ENCODE data around the gene CABP4.
"Not testable (repeated sequence)": the region's sequence is repeated elsewhere in the genome, so short reads cannot be mapped to it uniquely, and the experiment has no call there.

Gene CABP4

GRCh38 chr11:67466367-67466766 is 11.2 kb downstream of the CABP4 start:
- Histone ChIP-seq H3K27ac (ENCODE audit: low read depth, low read length) (no peak overlapping the region), H3K4me3 (ENCODE audit: low read depth in 1 of 5, low read length in 5 of 5) (no peak overlapping the region), H3K4me1 (ENCODE audit: control insufficient read depth in 5 of 5, insufficient read depth in 5 of 5, low read length in 5 of 5) (peaks cover 5 to 47% (median 38%) of the 10 kb centered on the region in 5 donors), H3K27me3 (ENCODE audit: control insufficient read depth in 5 of 5, insufficient read depth in 4 of 5, low read length in 5 of 5) (no peaks in the 10 kb centered on the region), H3K9me3 (ENCODE audit: control insufficient read depth in 5 of 5, low read length in 5 of 5) (no peaks in the 10 kb centered on the region), H3K9ac (ENCODE audit: low read length in 5 of 5) (no peak overlapping the region), H3K36me3 (ENCODE audit: control insufficient read depth in 5 of 5, insufficient read depth in 5 of 5, low read length in 5 of 5) (no peaks in the 10 kb centered on the region)

GRCh38 chr11:67466962-67467771 is 12.0 kb downstream of the CABP4 start:
- Histone ChIP-seq H3K27me3 (ENCODE audit: control insufficient read depth in 5 of 5, insufficient read depth in 4 of 5, low read length in 5 of 5) (no peaks in the 10 kb centered on the region), H3K9ac (ENCODE audit: low read length in 5 of 5) (peak overlapping the region in 1 of 5 donors; percentile 84), H3K36me3 (ENCODE audit: control insufficient read depth in 5 of 5, insufficient read depth in 5 of 5, low read length in 5 of 5) (no peaks in the 10 kb centered on the region), H3K4me3 (ENCODE audit: low read depth in 1 of 5, low read length in 5 of 5) (no peak overlapping the region), H3K9me3 (ENCODE audit: control insufficient read depth in 5 of 5, low read length in 5 of 5) (no peaks in the 10 kb centered on the region), H3K4me1 (ENCODE audit: control insufficient read depth in 5 of 5, insufficient read depth in 5 of 5, low read length in 5 of 5) (peaks cover 5 to 47% (median 38%) of the 10 kb centered on the region in 5 donors), H3K27ac (ENCODE audit: low read depth, low read length) (no peak overlapping the region)

- peak overlapping the region in 4 of 5 donors; percentile 78 to 87 (median 86) for H3K9ac ChIP-seq (ENCODE audit: low read length in 5 of 5)
- H3K4me3 ChIP-seq (ENCODE audit: low read depth in 1 of 5, low read length in 5 of 5) = peak overlapping the region; percentile 72 to 87 (median 78)
- no peaks in the 10 kb centered on the region for H3K27me3 ChIP-seq (ENCODE audit: control insufficient read depth in 5 of 5, insufficient read depth in 4 of 5, low read length in 5 of 5)
- no peaks in the 10 kb centered on the region for H3K9me3 ChIP-seq (ENCODE audit: control insufficient read depth in 5 of 5, low read length in 5 of 5)
- H3K4me1 ChIP-seq (ENCODE audit: control insufficient read depth in 5 of 5, insufficient read depth in 5 of 5, low read length in 5 of 5) = peaks cover 5 to 47% (median 38%) of the 10 kb centered on the region in 5 donors
- peak overlapping the region; percentile 79 for H3K27ac ChIP-seq (ENCODE audit: low read depth, low read length)
- no peaks in the 10 kb centered on the region for H3K36me3 ChIP-seq (ENCODE audit: control insufficient read depth in 5 of 5, insufficient read depth in 5 of 5, low read length in 5 of 5)
Measured at GRCh38 chr11:67468056-67468455, 12.9 kb downstream of the CABP4 start.

GRCh38 chr11:67468456-67468758 is 13.3 kb downstream of the CABP4 start:
- no peaks in the 10 kb centered on the region for H3K36me3 ChIP-seq (ENCODE audit: control insufficient read depth in 5 of 5, insufficient read depth in 5 of 5, low read length in 5 of 5)
- H3K4me1 ChIP-seq (ENCODE audit: control insufficient read depth in 5 of 5, insufficient read depth in 5 of 5, low read length in 5 of 5) = peaks cover 5 to 47% (median 38%) of the 10 kb centered on the region in 5 donors
- peak overlapping the region; percentile 72 to 87 (median 78) for H3K4me3 ChIP-seq (ENCODE audit: low read depth in 1 of 5, low read length in 5 of 5)
- H3K27me3 ChIP-seq (ENCODE audit: control insufficient read depth in 5 of 5, insufficient read depth in 4 of 5, low read length in 5 of 5) = no peaks in the 10 kb centered on the region
- H3K27ac ChIP-seq (ENCODE audit: low read depth, low read length) = peak overlapping the region; percentile 79
- H3K9me3 ChIP-seq (ENCODE audit: control insufficient read depth in 5 of 5, low read length in 5 of 5) = no peaks in the 10 kb centered on the region
- peak overlapping the region in 4 of 5 donors; percentile 78 to 87 (median 86) for H3K9ac ChIP-seq (ENCODE audit: low read length in 5 of 5)

- no peaks in the 10 kb centered on the region for H3K27me3 ChIP-seq (ENCODE audit: control insufficient read depth in 5 of 5, insufficient read depth in 4 of 5, low read length in 5 of 5)
- H3K9me3 ChIP-seq (ENCODE audit: control insufficient read depth in 5 of 5, low read length in 5 of 5) = no peaks in the 10 kb centered on the region
- no peaks in the 10 kb centered on the region for H3K36me3 ChIP-seq (ENCODE audit: control insufficient read depth in 5 of 5, insufficient read depth in 5 of 5, low read length in 5 of 5)
- peak within 1 kb of the TSS; percentile 78 to 88 (median 86) for H3K4me3 ChIP-seq (ENCODE audit: low read depth in 1 of 5, low read length in 5 of 5)
- peak within 1 kb of the TSS in 4 of 5 donors; percentile 84 to 92 (median 86) for H3K9ac ChIP-seq (ENCODE audit: low read length in 5 of 5)
- peaks cover 5 to 42% (median 35%) of the 10 kb centered on the region in 5 donors for H3K4me1 ChIP-seq (ENCODE audit: control insufficient read depth in 5 of 5, insufficient read depth in 5 of 5, low read length in 5 of 5)
- H3K27ac ChIP-seq (ENCODE audit: low read depth, low read length) = peak within 1 kb of the TSS; percentile 79
Measured at GRCh38 chr11:67468759-67469507, 13.8 kb downstream of the CABP4 start, which contains the start of gene TMEM134. Gene TMEM134 (minus strand): TSS chr11:67469251. CDS start chr11:67469192, 59 bp downstream.

GRCh38 chr11:67469508-67469811 is 14.3 kb downstream of the CABP4 start:
- H3K36me3 ChIP-seq (ENCODE audit: control insufficient read depth in 5 of 5, insufficient read depth in 5 of 5, low read length in 5 of 5) = no peaks in the 10 kb centered on the region
- H3K4me3 ChIP-seq (ENCODE audit: low read depth in 1 of 5, low read length in 5 of 5) = peak overlapping the region; percentile 78 to 88 (median 86)
- H3K27me3 ChIP-seq (ENCODE audit: control insufficient read depth in 5 of 5, insufficient read depth in 4 of 5, low read length in 5 of 5) = no peaks in the 10 kb centered on the region
- H3K4me1 ChIP-seq (ENCODE audit: control insufficient read depth in 5 of 5, insufficient read depth in 5 of 5, low read length in 5 of 5) = peaks cover 5 to 37% (median 30%) of the 10 kb centered on the region in 5 donors
- H3K9me3 ChIP-seq (ENCODE audit: control insufficient read depth in 5 of 5, low read length in 5 of 5) = no peaks in the 10 kb centered on the region
- H3K9ac ChIP-seq (ENCODE audit: low read length in 5 of 5) = peak overlapping the region in 4 of 5 donors; percentile 57 to 92 (median 86)
- peak overlapping the region; percentile 79 for H3K27ac ChIP-seq (ENCODE audit: low read depth, low read length)

- no peaks in the 10 kb centered on the region for H3K36me3 ChIP-seq (ENCODE audit: control insufficient read depth in 5 of 5, insufficient read depth in 5 of 5, low read length in 5 of 5)
- H3K4me1 ChIP-seq (ENCODE audit: control insufficient read depth in 5 of 5, insufficient read depth in 5 of 5, low read length in 5 of 5) = peaks cover 5 to 28% (median 22%) of the 10 kb centered on the region in 5 donors
- H3K9ac ChIP-seq (ENCODE audit: low read length in 5 of 5) = no peak overlapping the region
- no peak overlapping the region for H3K4me3 ChIP-seq (ENCODE audit: low read depth in 1 of 5, low read length in 5 of 5)
- no peak overlapping the region for H3K27ac ChIP-seq (ENCODE audit: low read depth, low read length)
- no peaks in the 10 kb centered on the region for H3K27me3 ChIP-seq (ENCODE audit: control insufficient read depth in 5 of 5, insufficient read depth in 4 of 5, low read length in 5 of 5)
- H3K9me3 ChIP-seq (ENCODE audit: control insufficient read depth in 5 of 5, low read length in 5 of 5) = no peaks in the 10 kb centered on the region
Measured at GRCh38 chr11:67470337-67471002, 15.3 kb downstream of the CABP4 start.

- H3K9ac ChIP-seq (ENCODE audit: low read length in 5 of 5) = no peak overlapping the region
- no peaks in the 10 kb centered on the region for H3K9me3 ChIP-seq (ENCODE audit: control insufficient read depth in 5 of 5, low read length in 5 of 5)
- no peaks in the 10 kb centered on the region for H3K27me3 ChIP-seq (ENCODE audit: control insufficient read depth in 5 of 5, insufficient read depth in 4 of 5, low read length in 5 of 5)
- H3K4me3 ChIP-seq (ENCODE audit: low read depth in 1 of 5, low read length in 5 of 5) = no peak overlapping the region
- H3K4me1 ChIP-seq (ENCODE audit: control insufficient read depth in 5 of 5, insufficient read depth in 5 of 5, low read length in 5 of 5) = peaks cover 5 to 18% (median 16%) of the 10 kb centered on the region in 5 donors
- H3K27ac ChIP-seq (ENCODE audit: low read depth, low read length) = no peak overlapping the region
- no peaks in the 10 kb centered on the region for H3K36me3 ChIP-seq (ENCODE audit: control insufficient read depth in 5 of 5, insufficient read depth in 5 of 5, low read length in 5 of 5)
Measured at GRCh38 chr11:67472882-67473281, 17.7 kb downstream of the CABP4 start.

- not testable (repeated sequence) for H3K27me3 ChIP-seq (ENCODE audit: control insufficient read depth in 5 of 5, insufficient read depth in 4 of 5, low read length in 5 of 5); H3K4me3 ChIP-seq (ENCODE audit: low read depth in 1 of 5, low read length in 5 of 5); H3K27ac ChIP-seq (ENCODE audit: low read depth, low read length); H3K9me3 ChIP-seq (ENCODE audit: control insufficient read depth in 5 of 5, low read length in 5 of 5); H3K36me3 ChIP-seq (ENCODE audit: control insufficient read depth in 5 of 5, insufficient read depth in 5 of 5, low read length in 5 of 5); H3K9ac ChIP-seq (ENCODE audit: low read length in 5 of 5); H3K4me1 ChIP-seq (ENCODE audit: control insufficient read depth in 5 of 5, insufficient read depth in 5 of 5, low read length in 5 of 5)
Measured at GRCh38 chr11:67476692-67477091, 21.5 kb downstream of the CABP4 start.

All from subcutaneous abdominal adipose tissue (tissue), 5 donors.